Bronchial epithelial cell (primary cell): ENCODE results near the gene FBXO2. TPM values are rescaled to one million over a fixed set of nuclear protein-coding genes. Genes with fewer than 3 reads are reported as not detected.
A peak's percentile ranks its signal among the peaks of the same experiment; 100 is the strongest.

ENCODE experiments used
- DNase-seq: peaks from one replicate; pipeline ENCODE4 v3.0.0-alpha.2; 2010; ENCODE audit warnings: low read depth
- FAIRE-seq: peaks from 2 replicates; lab custom pipeline; 2011; peaks lifted over from hg19 to GRCh38; lab: Jason Lieb, UNC
- H3K27me3 ChIP-seq: 2 replicates; pipeline ENCODE4 v1.5.1; 2011; ENCODE audit warnings: low read length; ENCODE audit not compliant: control insufficient read depth, insufficient read depth
- H3K36me3 ChIP-seq: 2 replicates; pipeline ENCODE4 v1.5.1; 2011; ENCODE audit warnings: low read length; ENCODE audit not compliant: control insufficient read depth, insufficient read depth
- H3K4me3 ChIP-seq: 2 replicates; pipeline ENCODE4 v1.5.1; 2011; ENCODE audit warnings: mild to moderate bottlenecking, low read depth, low read length, control low read depth
- total RNA-seq: library from RNA; depleted of rRNA; stranded (reverse); fragments of >200 nt; gene quantifications from 2 replicates; pipeline ENCODE4 v1.2.1, GENCODE V29; 2014
- TF ChIP-seq, protein P1 (sequence below): IDR thresholded peaks from 2 replicates; pipeline ENCODE4 v1.5.1; 2011; ENCODE audit warnings: mild to moderate bottlenecking, moderate library complexity, low read length, control low read depth, inconsistent platforms; ENCODE audit not compliant: insufficient read depth, severe bottlenecking

Gene FBXO2
- total RNA-seq, 1 donor from 2014 or later = 49.5 TPM

GRCh38 chr1:11700601-11701467 is 46.6 kb upstream of the FBXO2 start:
- TF ChIP-seq, protein P1, sequence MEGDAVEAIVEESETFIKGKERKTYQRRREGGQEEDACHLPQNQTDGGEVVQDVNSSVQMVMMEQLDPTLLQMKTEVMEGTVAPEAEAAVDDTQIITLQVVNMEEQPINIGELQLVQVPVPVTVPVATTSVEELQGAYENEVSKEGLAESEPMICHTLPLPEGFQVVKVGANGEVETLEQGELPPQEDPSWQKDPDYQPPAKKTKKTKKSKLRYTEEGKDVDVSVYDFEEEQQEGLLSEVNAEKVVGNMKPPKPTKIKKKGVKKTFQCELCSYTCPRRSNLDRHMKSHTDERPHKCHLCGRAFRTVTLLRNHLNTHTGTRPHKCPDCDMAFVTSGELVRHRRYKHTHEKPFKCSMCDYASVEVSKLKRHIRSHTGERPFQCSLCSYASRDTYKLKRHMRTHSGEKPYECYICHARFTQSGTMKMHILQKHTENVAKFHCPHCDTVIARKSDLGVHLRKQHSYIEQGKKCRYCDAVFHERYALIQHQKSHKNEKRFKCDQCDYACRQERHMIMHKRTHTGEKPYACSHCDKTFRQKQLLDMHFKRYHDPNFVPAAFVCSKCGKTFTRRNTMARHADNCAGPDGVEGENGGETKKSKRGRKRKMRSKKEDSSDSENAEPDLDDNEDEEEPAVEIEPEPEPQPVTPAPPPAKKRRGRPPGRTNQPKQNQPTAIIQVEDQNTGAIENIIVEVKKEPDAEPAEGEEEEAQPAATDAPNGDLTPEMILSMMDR = no peak
- H3K4me3 ChIP-seq = no peak overlapping the region
- FAIRE-seq (no peak), DNase-seq (no peak)
- peaks cover 27% of the 10 kb centered on the region for H3K27me3 ChIP-seq
- no peaks in the 10 kb centered on the region for H3K36me3 ChIP-seq

DNA sequence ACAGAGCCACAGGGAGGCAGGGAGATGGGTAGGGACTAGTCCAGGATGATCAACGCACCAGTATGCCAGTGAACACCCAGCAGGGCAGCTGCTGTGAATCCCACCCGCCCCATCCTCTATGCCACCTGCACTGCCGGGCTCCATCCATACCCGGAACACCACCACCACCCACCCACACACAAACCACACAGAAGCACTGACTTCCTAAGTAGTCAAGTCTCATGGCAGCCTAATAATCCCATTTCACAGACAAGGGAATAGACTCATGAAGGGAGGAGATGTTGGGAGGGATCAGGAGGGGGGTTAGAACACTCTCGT is 43.6 kb upstream of the FBXO2 start:
- DNase-seq (no peak), FAIRE-seq (no peak)
- TF ChIP-seq, protein P1 = no peak
- no peaks in the 10 kb centered on the region for H3K36me3 ChIP-seq
- H3K4me3 ChIP-seq = no peak overlapping the region
- H3K27me3 ChIP-seq = peaks cover 39% of the 10 kb centered on the region

- DNase-seq (no peak), FAIRE-seq (peak; percentile 23)
- TF ChIP-seq, protein P1 = no peak
- H3K36me3 ChIP-seq = no peaks in the 10 kb centered on the region
- H3K27me3 ChIP-seq = peaks cover 43% of the 10 kb centered on the region
- H3K4me3 ChIP-seq = no peak overlapping the region
Observed at GRCh38 chr1:11697188-11697892, 43.1 kb upstream of the FBXO2 start.

- no peak for DNase-seq
- H3K36me3 ChIP-seq = no peaks in the 10 kb centered on the region
- H3K27me3 ChIP-seq = peaks cover 40% of the 10 kb centered on the region
- TF ChIP-seq, protein P1 = no peak
- H3K4me3 ChIP-seq = no peak overlapping the region
- no peak for FAIRE-seq
Observed at GRCh38 chr1:11695861-11696260, 41.6 kb upstream of the FBXO2 start.

DNA sequence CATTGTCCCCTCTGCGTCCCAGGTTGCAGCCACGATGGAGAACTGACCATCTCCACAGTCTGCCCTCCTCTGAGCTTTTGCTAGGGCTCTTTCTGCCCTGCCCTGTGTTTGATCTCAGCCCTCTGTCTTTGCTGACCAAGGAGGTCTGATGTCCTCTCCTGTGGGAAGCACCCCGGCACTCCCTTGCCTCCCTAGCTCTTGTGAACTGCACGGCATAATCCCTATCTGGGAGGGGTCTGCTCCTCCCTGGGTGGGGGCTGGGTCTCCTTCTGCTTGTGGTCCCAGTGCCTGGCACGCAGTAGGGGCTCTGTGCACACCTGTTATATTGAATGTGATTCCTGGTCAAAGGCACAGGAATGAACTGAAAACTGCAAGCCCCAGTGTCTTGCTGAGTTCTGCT is 39.7 kb upstream of the FBXO2 start:
- TF ChIP-seq, protein P1 = no peak
- no peak for DNase-seq
- H3K4me3 ChIP-seq = no peak overlapping the region
- H3K27me3 ChIP-seq = peaks cover 44% of the 10 kb centered on the region
- no peaks in the 10 kb centered on the region for H3K36me3 ChIP-seq
- FAIRE-seq = no peak
